Measurements from ENCODE around the gene ZFAND3.

GRCh38 chr6:38177882-38178583, 358.5 kb downstream of the ZFAND3 start:
- TF ChIP-seq USF2 (IDR thresholded peaks at IDR 0.05) (no peak), MAX (IDR thresholded peaks at IDR 0.05) (no peak), RAD21 (conservative IDR thresholded peaks at IDR 0.05 in 1 of 2, IDR thresholded peaks at IDR 0.05 in 1 of 2) (no peak), RNF2 (IDR thresholded peaks at IDR 0.05; ENCODE audit: borderline replicate concordance, low read depth) (no peak), POLR2A (IDR thresholded peaks at IDR 0.05; ENCODE audit: low read length) (no peak), ZC3H11A (IDR thresholded peaks at IDR 0.05) (no peak), CHD2 (IDR thresholded peaks at IDR 0.05; ENCODE audit: low read length, partially characterized antibody) (no peak), KDM1A (IDR thresholded peaks at IDR 0.05; ENCODE audit: low read depth) (no peak), HES2 (IDR thresholded peaks at IDR 0.05) (no peak)
- TF ChIP-seq, protein P1, sequence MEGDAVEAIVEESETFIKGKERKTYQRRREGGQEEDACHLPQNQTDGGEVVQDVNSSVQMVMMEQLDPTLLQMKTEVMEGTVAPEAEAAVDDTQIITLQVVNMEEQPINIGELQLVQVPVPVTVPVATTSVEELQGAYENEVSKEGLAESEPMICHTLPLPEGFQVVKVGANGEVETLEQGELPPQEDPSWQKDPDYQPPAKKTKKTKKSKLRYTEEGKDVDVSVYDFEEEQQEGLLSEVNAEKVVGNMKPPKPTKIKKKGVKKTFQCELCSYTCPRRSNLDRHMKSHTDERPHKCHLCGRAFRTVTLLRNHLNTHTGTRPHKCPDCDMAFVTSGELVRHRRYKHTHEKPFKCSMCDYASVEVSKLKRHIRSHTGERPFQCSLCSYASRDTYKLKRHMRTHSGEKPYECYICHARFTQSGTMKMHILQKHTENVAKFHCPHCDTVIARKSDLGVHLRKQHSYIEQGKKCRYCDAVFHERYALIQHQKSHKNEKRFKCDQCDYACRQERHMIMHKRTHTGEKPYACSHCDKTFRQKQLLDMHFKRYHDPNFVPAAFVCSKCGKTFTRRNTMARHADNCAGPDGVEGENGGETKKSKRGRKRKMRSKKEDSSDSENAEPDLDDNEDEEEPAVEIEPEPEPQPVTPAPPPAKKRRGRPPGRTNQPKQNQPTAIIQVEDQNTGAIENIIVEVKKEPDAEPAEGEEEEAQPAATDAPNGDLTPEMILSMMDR (IDR thresholded peaks at IDR 0.05) = no peak
- TF ChIP-seq, protein P2, sequence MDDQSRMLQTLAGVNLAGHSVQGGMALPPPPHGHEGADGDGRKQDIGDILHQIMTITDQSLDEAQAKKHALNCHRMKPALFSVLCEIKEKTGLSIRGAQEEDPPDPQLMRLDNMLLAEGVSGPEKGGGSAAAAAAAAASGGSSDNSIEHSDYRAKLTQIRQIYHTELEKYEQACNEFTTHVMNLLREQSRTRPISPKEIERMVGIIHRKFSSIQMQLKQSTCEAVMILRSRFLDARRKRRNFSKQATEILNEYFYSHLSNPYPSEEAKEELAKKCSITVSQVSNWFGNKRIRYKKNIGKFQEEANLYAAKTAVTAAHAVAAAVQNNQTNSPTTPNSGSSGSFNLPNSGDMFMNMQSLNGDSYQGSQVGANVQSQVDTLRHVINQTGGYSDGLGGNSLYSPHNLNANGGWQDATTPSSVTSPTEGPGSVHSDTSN (IDR thresholded peaks at IDR 0.05) = no peak
- TF ChIP-seq, protein P3, sequence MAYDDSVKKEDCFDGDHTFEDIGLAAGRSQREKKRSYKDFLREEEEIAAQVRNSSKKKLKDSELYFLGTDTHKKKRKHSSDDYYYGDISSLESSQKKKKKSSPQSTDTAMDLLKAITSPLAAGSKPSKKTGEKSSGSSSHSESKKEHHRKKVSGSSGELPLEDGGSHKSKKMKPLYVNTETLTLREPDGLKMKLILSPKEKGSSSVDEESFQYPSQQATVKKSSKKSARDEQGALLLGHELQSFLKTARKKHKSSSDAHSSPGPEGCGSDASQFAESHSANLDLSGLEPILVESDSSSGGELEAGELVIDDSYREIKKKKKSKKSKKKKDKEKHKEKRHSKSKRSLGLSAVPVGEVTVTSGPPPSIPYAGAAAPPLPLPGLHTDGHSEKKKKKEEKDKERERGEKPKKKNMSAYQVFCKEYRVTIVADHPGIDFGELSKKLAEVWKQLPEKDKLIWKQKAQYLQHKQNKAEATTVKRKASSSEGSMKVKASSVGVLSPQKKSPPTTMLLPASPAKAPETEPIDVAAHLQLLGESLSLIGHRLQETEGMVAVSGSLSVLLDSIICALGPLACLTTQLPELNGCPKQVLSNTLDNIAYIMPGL (CRISPR knock-in tag; IDR thresholded peaks at IDR 0.05; ENCODE audit: borderline replicate concordance) = no peak
- TF ChIP-seq, protein P4, sequence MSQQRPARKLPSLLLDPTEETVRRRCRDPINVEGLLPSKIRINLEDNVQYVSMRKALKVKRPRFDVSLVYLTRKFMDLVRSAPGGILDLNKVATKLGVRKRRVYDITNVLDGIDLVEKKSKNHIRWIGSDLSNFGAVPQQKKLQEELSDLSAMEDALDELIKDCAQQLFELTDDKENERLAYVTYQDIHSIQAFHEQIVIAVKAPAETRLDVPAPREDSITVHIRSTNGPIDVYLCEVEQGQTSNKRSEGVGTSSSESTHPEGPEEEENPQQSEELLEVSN (IDR thresholded peaks at IDR 0.05; ENCODE audit: borderline replicate concordance, low read depth) = no peak

Measured in A549 (cell line).